Nephron (organoid): ENCODE results near the gene CPED1.

Experiments
- H3K27ac Mint-ChIP-seq, 3 experiments: 2 replicates each; pipeline ENCODE4 v1.8.0; 2020; ENCODE audit warnings: mixed read lengths in 3 of 3, mild to moderate bottlenecking in 2 of 3, moderate library complexity in 1 of 3
- H3K27me3 Mint-ChIP-seq: 2 replicates; pipeline ENCODE4 v1.8.0; 2021; ENCODE audit warnings: low read depth, mild to moderate bottlenecking, moderate library complexity, mixed read lengths
- H3K36me3 Mint-ChIP-seq: 2 replicates; pipeline ENCODE4 v1.8.0; 2020; ENCODE audit warnings: low read depth, mixed read lengths
- H3K4me1 Mint-ChIP-seq: 2 replicates; pipeline ENCODE4 v1.8.0; 2020; ENCODE audit warnings: mixed read lengths
- H3K4me3 Mint-ChIP-seq, 3 experiments: 2 replicates each; pipeline ENCODE4 v1.8.0; 2020; ENCODE audit warnings: mild to moderate bottlenecking in 3 of 3, mixed read lengths in 3 of 3, moderate library complexity in 2 of 3
- H3K9me3 Mint-ChIP-seq: 2 replicates; pipeline ENCODE4 v1.8.0; 2020; ENCODE audit warnings: mixed read lengths
- CTCF ChIP-seq, 3 experiments: fragments of 200-600 bp; sonication (generic); IDR thresholded peaks; one replicate each; pipeline ENCODE4 v1.5.0; 2021; ENCODE audit warnings: antibody characterized with exemption in 3 of 3; ENCODE audit not compliant: unreplicated experiment in 3 of 3

CPED1 gene

GRCh38 chr7:120991581-120991980, 3.1 kb downstream of the CPED1 start:
- no peak for TF ChIP-seq CTCF (IDR thresholded peaks at IDR 0.05; ENCODE audit: unreplicated experiment in 3 of 3)
- Mint-ChIP-seq H3K4me1 (peaks cover 58% of the 10 kb centered on the region), H3K27me3 (peaks cover 19% of the 10 kb centered on the region), H3K36me3 (peaks cover 15% of the 10 kb centered on the region), H3K27ac (peak overlapping the region in 1 of 3 experiments; percentile 99), H3K4me3 (peak overlapping the region; percentile 59 to 94 (median 72)), H3K9me3 (no peaks in the 10 kb centered on the region)

GRCh38 chr7:120992272-120992964, 3.9 kb downstream of the CPED1 start:
- peaks cover 19% of the 10 kb centered on the region for H3K36me3 Mint-ChIP-seq
- no peaks in the 10 kb centered on the region for H3K9me3 Mint-ChIP-seq
- H3K4me3 Mint-ChIP-seq = peak overlapping the region; percentile 76 to 94 (median 81)
- H3K4me1 Mint-ChIP-seq = peaks cover 57% of the 10 kb centered on the region
- TF ChIP-seq CTCF (IDR thresholded peaks at IDR 0.05; ENCODE audit: unreplicated experiment in 3 of 3) = no peak
- peaks cover 19% of the 10 kb centered on the region for H3K27me3 Mint-ChIP-seq
- peak overlapping the region; percentile 57 to 96 (median 66) for H3K27ac Mint-ChIP-seq

GRCh38 chr7:120992965-120993494, 4.5 kb downstream of the CPED1 start:
- TF ChIP-seq CTCF (IDR thresholded peaks at IDR 0.05; ENCODE audit: unreplicated experiment in 3 of 3) = no peak
- Mint-ChIP-seq H3K9me3 (no peaks in the 10 kb centered on the region), H3K4me3 (peak overlapping the region; percentile 76 to 94 (median 81)), H3K36me3 (peaks cover 19% of the 10 kb centered on the region), H3K27ac (peak overlapping the region; percentile 19 to 96 (median 57)), H3K4me1 (peaks cover 53% of the 10 kb centered on the region), H3K27me3 (peaks cover 19% of the 10 kb centered on the region)

- H3K27ac Mint-ChIP-seq = peak overlapping the region; percentile 19 to 96 (median 38)
- H3K36me3 Mint-ChIP-seq = peaks cover 19% of the 10 kb centered on the region
- no peak for TF ChIP-seq CTCF (IDR thresholded peaks at IDR 0.05; ENCODE audit: unreplicated experiment in 3 of 3)
- no peaks in the 10 kb centered on the region for H3K9me3 Mint-ChIP-seq
- H3K4me1 Mint-ChIP-seq = peaks cover 56% of the 10 kb centered on the region
- peak overlapping the region; percentile 16 to 94 (median 57) for H3K4me3 Mint-ChIP-seq
- peaks cover 19% of the 10 kb centered on the region for H3K27me3 Mint-ChIP-seq
These were observed 5.2 kb downstream of the CPED1 start for GRCh38 chr7:120993553-120994191.

GRCh38 chr7:120994512-120995410, 6.2 kb downstream of the CPED1 start:
- Mint-ChIP-seq H3K4me3 (peak overlapping the region in 2 of 3 experiments; percentile 3 to 94), H3K9me3 (no peaks in the 10 kb centered on the region), H3K36me3 (peaks cover 19% of the 10 kb centered on the region), H3K27ac (peak overlapping the region in 2 of 3 experiments; percentile 1 to 51), H3K27me3 (peaks cover 9% of the 10 kb centered on the region), H3K4me1 (peaks cover 47% of the 10 kb centered on the region)
- no peak for TF ChIP-seq CTCF (IDR thresholded peaks at IDR 0.05; ENCODE audit: unreplicated experiment in 3 of 3)
